ENCODE measurements around the gene ABCC6.
"Not testable (repeated sequence)": the region's sequence is repeated elsewhere in the genome, so short reads cannot be mapped to it uniquely, and the experiment has no call there.

- TF ChIP-seq CTCF (IDR thresholded peaks at IDR 0.05 in 2 of 3, conservative IDR thresholded peaks at IDR 0.05 in 1 of 3; ENCODE audit: borderline replicate concordance in 1 of 3, insufficient read depth in 1 of 3, low read depth in 2 of 3, low read length in 2 of 3); MAX (IDR thresholded peaks at IDR 0.05); RAD21 (IDR thresholded peaks at IDR 0.05; ENCODE audit: low read depth); EZH2phosphoT487 (IDR thresholded peaks at IDR 0.05; ENCODE audit: borderline replicate concordance); POLR2AphosphoS5 (IDR thresholded peaks at IDR 0.05; ENCODE audit: low read depth, low read length); EZH2 (IDR thresholded peaks at IDR 0.05); POLR2A (IDR thresholded peaks at IDR 0.05; ENCODE audit: borderline replicate concordance, extremely low read depth, insufficient read depth, insufficient read length); YY1 (IDR thresholded peaks at IDR 0.05; ENCODE audit: extremely low read depth, insufficient replicate concordance, low read depth, low read length); REST (IDR thresholded peaks at IDR 0.05; ENCODE audit: low read depth); ZBTB33 (IDR thresholded peaks at IDR 0.05; ENCODE audit: extremely low read depth, insufficient replicate concordance, low read length): not testable (repeated sequence)
Observed at GRCh38 chr16:16271658-16272057, 48.4 kb upstream of the ABCC6 start.

Measured in HCT116 (cell line).